Measurements from ENCODE around the gene CELSR1. TPM values are rescaled to one million over a fixed set of nuclear protein-coding genes. Genes with fewer than 3 reads are reported as not detected.
A peak's percentile ranks its signal among the peaks of the same experiment; 100 is the strongest.

CELSR1 gene
- total RNA-seq, 1 experiment from 2014 or later = 30.7 TPM

DNA sequence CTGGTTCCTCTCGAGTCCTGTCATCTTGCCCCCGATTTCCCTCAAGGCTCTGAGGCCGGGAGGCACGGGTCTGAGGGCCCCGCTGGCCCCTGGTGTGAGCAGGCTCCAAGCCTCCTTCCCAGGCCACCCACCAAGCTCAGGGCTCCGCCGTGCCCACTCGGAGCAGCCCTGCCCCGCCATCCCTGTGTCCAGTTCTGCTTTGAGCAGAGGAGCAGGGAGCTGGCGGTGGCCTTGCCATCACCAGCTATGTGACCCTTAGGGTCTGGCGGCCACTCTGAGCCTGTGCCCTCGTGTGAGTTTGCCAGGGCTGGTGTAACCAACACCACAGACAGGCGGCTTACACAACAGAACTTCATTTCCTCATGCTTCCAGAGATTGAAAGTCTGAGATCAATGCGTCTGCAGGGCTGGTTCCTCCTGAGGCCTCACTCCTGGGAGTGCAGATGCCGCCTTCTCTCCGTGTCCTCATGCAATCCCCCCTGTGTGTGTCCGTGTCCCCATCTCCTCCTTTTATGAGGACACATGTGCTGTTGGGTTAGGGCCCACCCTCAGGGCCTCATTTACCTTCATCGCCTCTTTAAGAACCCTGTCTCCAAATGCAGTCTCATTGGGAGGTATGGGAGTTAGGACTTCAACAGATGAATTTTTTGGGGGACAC is 36.5 kb upstream of the CELSR1 start:
- Histone ChIP-seq H3K4me3 (ENCODE audit: low read depth in 2 of 2, low read length in 2 of 2) (no peak overlapping the region), H3K27me3 (ENCODE audit: control insufficient read depth, insufficient read depth, low read length) (no peaks in the 10 kb centered on the region), H3K27ac (ENCODE audit: low read length) (0 out of 2 replicates have a peak overlapping the region, but pooled peaks have one; percentile 44), H3K9me3 (ENCODE audit: control insufficient read depth, insufficient read depth, low read depth, low read length) (no peaks in the 10 kb centered on the region), H3K4me1 (ENCODE audit: control insufficient read depth, insufficient read depth, low read length) (peaks cover 34% of the 10 kb centered on the region), H3K36me3 (ENCODE audit: control insufficient read depth, insufficient read depth, low read length) (no peaks in the 10 kb centered on the region)
- DNase-seq (ENCODE audit: low read depth, low spot score) (no peak), ATAC-seq (no peak)
- TF ChIP-seq POLR2AphosphoS5 (IDR thresholded peaks at IDR 0.05; ENCODE audit: low read depth, low read length) = no peak
- TF ChIP-seq, protein P1, sequence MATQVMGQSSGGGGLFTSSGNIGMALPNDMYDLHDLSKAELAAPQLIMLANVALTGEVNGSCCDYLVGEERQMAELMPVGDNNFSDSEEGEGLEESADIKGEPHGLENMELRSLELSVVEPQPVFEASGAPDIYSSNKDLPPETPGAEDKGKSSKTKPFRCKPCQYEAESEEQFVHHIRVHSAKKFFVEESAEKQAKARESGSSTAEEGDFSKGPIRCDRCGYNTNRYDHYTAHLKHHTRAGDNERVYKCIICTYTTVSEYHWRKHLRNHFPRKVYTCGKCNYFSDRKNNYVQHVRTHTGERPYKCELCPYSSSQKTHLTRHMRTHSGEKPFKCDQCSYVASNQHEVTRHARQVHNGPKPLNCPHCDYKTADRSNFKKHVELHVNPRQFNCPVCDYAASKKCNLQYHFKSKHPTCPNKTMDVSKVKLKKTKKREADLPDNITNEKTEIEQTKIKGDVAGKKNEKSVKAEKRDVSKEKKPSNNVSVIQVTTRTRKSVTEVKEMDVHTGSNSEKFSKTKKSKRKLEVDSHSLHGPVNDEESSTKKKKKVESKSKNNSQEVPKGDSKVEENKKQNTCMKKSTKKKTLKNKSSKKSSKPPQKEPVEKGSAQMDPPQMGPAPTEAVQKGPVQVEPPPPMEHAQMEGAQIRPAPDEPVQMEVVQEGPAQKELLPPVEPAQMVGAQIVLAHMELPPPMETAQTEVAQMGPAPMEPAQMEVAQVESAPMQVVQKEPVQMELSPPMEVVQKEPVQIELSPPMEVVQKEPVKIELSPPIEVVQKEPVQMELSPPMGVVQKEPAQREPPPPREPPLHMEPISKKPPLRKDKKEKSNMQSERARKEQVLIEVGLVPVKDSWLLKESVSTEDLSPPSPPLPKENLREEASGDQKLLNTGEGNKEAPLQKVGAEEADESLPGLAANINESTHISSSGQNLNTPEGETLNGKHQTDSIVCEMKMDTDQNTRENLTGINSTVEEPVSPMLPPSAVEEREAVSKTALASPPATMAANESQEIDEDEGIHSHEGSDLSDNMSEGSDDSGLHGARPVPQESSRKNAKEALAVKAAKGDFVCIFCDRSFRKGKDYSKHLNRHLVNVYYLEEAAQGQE (IDR thresholded peaks at IDR 0.05; ENCODE audit: insufficient read depth in 1 of 2, low read depth in 2 of 2, low read length in 1 of 2) = no peak
- no peak for TF ChIP-seq SIN3A (IDR thresholded peaks at IDR 0.05; ENCODE audit: borderline replicate concordance, insufficient read depth, low read depth, low read length)
- TF ChIP-seq, protein P2, sequence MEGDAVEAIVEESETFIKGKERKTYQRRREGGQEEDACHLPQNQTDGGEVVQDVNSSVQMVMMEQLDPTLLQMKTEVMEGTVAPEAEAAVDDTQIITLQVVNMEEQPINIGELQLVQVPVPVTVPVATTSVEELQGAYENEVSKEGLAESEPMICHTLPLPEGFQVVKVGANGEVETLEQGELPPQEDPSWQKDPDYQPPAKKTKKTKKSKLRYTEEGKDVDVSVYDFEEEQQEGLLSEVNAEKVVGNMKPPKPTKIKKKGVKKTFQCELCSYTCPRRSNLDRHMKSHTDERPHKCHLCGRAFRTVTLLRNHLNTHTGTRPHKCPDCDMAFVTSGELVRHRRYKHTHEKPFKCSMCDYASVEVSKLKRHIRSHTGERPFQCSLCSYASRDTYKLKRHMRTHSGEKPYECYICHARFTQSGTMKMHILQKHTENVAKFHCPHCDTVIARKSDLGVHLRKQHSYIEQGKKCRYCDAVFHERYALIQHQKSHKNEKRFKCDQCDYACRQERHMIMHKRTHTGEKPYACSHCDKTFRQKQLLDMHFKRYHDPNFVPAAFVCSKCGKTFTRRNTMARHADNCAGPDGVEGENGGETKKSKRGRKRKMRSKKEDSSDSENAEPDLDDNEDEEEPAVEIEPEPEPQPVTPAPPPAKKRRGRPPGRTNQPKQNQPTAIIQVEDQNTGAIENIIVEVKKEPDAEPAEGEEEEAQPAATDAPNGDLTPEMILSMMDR (IDR thresholded peaks at IDR 0.05) = no peak
- TF ChIP-seq TCF7L2 (IDR thresholded peaks at IDR 0.05; ENCODE audit: low read depth, low read length) = no peak
- ChIA-PET POLR2A (no interaction called here), CTCF (no interaction called here)
- no TSS peak for BruUV-seq (replicated peaks)
- intact Hi-C loops (cut with micrococcal nuclease; ENCODE audit: unreplicated experiment) (no loop called here), in situ Hi-C loops (cut with HindIII; ENCODE audit: low pct_unique_long_range_greater_than_20kb, low sequenced_read_pairs) (no loop called here)

DNA sequence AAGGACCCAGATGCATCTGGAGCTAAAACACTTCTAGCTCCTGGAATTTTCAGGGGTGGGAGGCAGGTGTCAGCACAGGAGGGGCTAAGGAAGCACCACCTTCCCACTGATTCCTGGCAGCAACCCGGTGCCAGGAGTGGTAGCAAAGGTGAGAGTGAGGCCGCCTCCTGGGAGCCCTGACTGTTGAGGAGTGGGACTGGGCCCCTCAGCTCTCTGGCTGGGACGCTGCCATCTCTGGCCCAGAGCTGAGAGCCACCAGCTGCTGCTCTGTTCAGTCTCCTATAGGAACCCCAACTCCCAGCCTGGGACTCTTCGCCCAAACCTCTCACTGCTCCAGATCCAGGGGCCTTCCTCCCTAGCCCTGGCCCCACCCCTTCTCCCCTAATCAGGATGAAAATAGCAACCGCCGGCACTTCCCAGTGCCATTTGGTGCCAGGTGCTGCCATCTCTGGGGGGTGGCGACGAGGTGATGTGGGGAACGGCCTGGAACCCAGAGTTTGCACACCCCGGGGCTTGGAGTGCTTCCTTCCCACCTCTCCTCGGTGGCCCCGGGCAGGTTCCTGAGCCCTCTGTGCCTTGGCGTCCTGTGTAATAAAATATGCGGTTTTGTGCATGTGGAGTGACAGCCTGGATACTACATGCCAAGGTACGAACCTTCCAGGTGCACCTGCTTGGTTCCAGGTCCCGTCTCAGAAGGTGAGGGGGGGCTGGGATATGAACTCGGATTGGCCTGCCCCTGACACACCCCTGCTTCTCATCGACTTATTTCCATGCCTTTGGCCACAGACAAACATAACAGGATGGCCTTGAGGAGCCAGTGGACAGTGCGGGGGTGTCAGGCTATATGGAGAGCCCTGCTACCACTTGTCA is 35.7 kb upstream of the CELSR1 start:
- intact Hi-C loops (cut with micrococcal nuclease; ENCODE audit: unreplicated experiment) (no loop called here), in situ Hi-C loops (cut with HindIII; ENCODE audit: low pct_unique_long_range_greater_than_20kb, low sequenced_read_pairs) (no loop called here)
- Histone ChIP-seq H3K27ac (ENCODE audit: low read length) (no peak overlapping the region), H3K4me1 (ENCODE audit: control insufficient read depth, insufficient read depth, low read length) (peaks cover 27% of the 10 kb centered on the region), H3K9me3 (ENCODE audit: control insufficient read depth, insufficient read depth, low read depth, low read length) (no peaks in the 10 kb centered on the region), H3K36me3 (ENCODE audit: control insufficient read depth, insufficient read depth, low read length) (no peaks in the 10 kb centered on the region), H3K27me3 (ENCODE audit: control insufficient read depth, insufficient read depth, low read length) (no peaks in the 10 kb centered on the region), H3K4me3 (ENCODE audit: low read depth in 2 of 2, low read length in 2 of 2) (no peak overlapping the region)
- no peak for DNase-seq (ENCODE audit: low read depth, low spot score)
- POLR2A ChIA-PET = no interaction called here
- no peak for ATAC-seq
- CTCF ChIA-PET = no interaction called here
- TF ChIP-seq, protein P1 (IDR thresholded peaks at IDR 0.05; ENCODE audit: insufficient read depth in 1 of 2, low read depth in 2 of 2, low read length in 1 of 2) = no peak
- TF ChIP-seq TCF7L2 (IDR thresholded peaks at IDR 0.05; ENCODE audit: low read depth, low read length) = no peak
- TF ChIP-seq, protein P2 (IDR thresholded peaks at IDR 0.05) = no peak
- no TSS peak for BruUV-seq (replicated peaks)
